ENCODE results near the gene PHLDB3.
A peak's percentile ranks its signal among the peaks of the same experiment; 100 is the strongest.

Gene PHLDB3

GRCh38 chr19:43544077-43544476, 39.5 kb upstream of the PHLDB3 start:
- Histone ChIP-seq H3K36me3 (ENCODE audit: control insufficient read depth in 1 of 2, insufficient read depth in 2 of 2, low read length in 2 of 2) (peaks cover 21 to 45% of the 10 kb centered on the region in 2 donors), H3K4me3 (ENCODE audit: low read depth in 1 of 2, low read length in 2 of 2) (no peak overlapping the region), H3K27me3 (ENCODE audit: control insufficient read depth in 1 of 2, insufficient read depth in 2 of 2, low read length in 2 of 2) (no peaks in the 10 kb centered on the region), H3K9ac (ENCODE audit: low read depth in 1 of 2, low read length in 2 of 2) (no peak overlapping the region), H3K27ac (ENCODE audit: low read depth, low read length) (no peak overlapping the region), H3K4me1 (ENCODE audit: control insufficient read depth in 1 of 2, insufficient read depth in 2 of 2, low read length in 2 of 2) (no peaks in the 10 kb centered on the region), H3K9me3 (ENCODE audit: control insufficient read depth in 1 of 2, low read length in 2 of 2) (peaks cover 0 to 2% of the 10 kb centered on the region in 2 donors)

- Histone ChIP-seq H3K36me3 (ENCODE audit: control insufficient read depth in 1 of 2, insufficient read depth in 2 of 2, low read length in 2 of 2) (peaks cover 28 to 58% of the 10 kb centered on the region in 2 donors), H3K4me1 (ENCODE audit: control insufficient read depth in 1 of 2, insufficient read depth in 2 of 2, low read length in 2 of 2) (no peaks in the 10 kb centered on the region), H3K4me3 (ENCODE audit: low read depth in 1 of 2, low read length in 2 of 2) (no peak overlapping the region), H3K27ac (ENCODE audit: low read depth, low read length) (no peak overlapping the region), H3K9ac (ENCODE audit: low read depth in 1 of 2, low read length in 2 of 2) (no peak overlapping the region), H3K9me3 (ENCODE audit: control insufficient read depth in 1 of 2, low read length in 2 of 2) (peaks cover 0 to 7% of the 10 kb centered on the region in 2 donors), H3K27me3 (ENCODE audit: control insufficient read depth in 1 of 2, insufficient read depth in 2 of 2, low read length in 2 of 2) (no peaks in the 10 kb centered on the region)
These were observed 37.5 kb upstream of the PHLDB3 start for GRCh38 chr19:43541920-43542650.

- H3K4me1 ChIP-seq (ENCODE audit: control insufficient read depth in 1 of 2, insufficient read depth in 2 of 2, low read length in 2 of 2): no peaks in the 10 kb centered on the region
- peaks cover 0 to 7% of the 10 kb centered on the region in 2 donors for H3K9me3 ChIP-seq (ENCODE audit: control insufficient read depth in 1 of 2, low read length in 2 of 2)
- no peak overlapping the region for H3K4me3 ChIP-seq (ENCODE audit: low read depth in 1 of 2, low read length in 2 of 2)
- peaks cover 27 to 54% of the 10 kb centered on the region in 2 donors for H3K36me3 ChIP-seq (ENCODE audit: control insufficient read depth in 1 of 2, insufficient read depth in 2 of 2, low read length in 2 of 2)
- H3K9ac ChIP-seq (ENCODE audit: low read depth in 1 of 2, low read length in 2 of 2): no peak overlapping the region
- no peak overlapping the region for H3K27ac ChIP-seq (ENCODE audit: low read depth, low read length)
- H3K27me3 ChIP-seq (ENCODE audit: control insufficient read depth in 1 of 2, insufficient read depth in 2 of 2, low read length in 2 of 2): no peaks in the 10 kb centered on the region
These were observed 35.8 kb upstream of the PHLDB3 start for GRCh38 chr19:43540381-43540780.

GRCh38 chr19:43538922-43539321, 34.4 kb upstream of the PHLDB3 start:
- no peak overlapping the region for H3K9ac ChIP-seq (ENCODE audit: low read depth in 1 of 2, low read length in 2 of 2)
- no peak overlapping the region for H3K27ac ChIP-seq (ENCODE audit: low read depth, low read length)
- peaks cover 18 to 43% of the 10 kb centered on the region in 2 donors for H3K36me3 ChIP-seq (ENCODE audit: control insufficient read depth in 1 of 2, insufficient read depth in 2 of 2, low read length in 2 of 2)
- peaks cover 0 to 7% of the 10 kb centered on the region in 2 donors for H3K9me3 ChIP-seq (ENCODE audit: control insufficient read depth in 1 of 2, low read length in 2 of 2)
- H3K4me3 ChIP-seq (ENCODE audit: low read depth in 1 of 2, low read length in 2 of 2): no peak overlapping the region
- H3K27me3 ChIP-seq (ENCODE audit: control insufficient read depth in 1 of 2, insufficient read depth in 2 of 2, low read length in 2 of 2): no peaks in the 10 kb centered on the region
- peaks cover 0 to 4% of the 10 kb centered on the region in 2 donors for H3K4me1 ChIP-seq (ENCODE audit: control insufficient read depth in 1 of 2, insufficient read depth in 2 of 2, low read length in 2 of 2)

- Histone ChIP-seq H3K36me3 (ENCODE audit: control insufficient read depth in 1 of 2, insufficient read depth in 2 of 2, low read length in 2 of 2) (peaks cover 9 to 18% of the 10 kb centered on the region in 2 donors), H3K9me3 (ENCODE audit: control insufficient read depth in 1 of 2, low read length in 2 of 2) (peaks cover 0 to 7% of the 10 kb centered on the region in 2 donors), H3K4me3 (ENCODE audit: low read depth in 1 of 2, low read length in 2 of 2) (no peak overlapping the region), H3K9ac (ENCODE audit: low read depth in 1 of 2, low read length in 2 of 2) (no peak overlapping the region), H3K27me3 (ENCODE audit: control insufficient read depth in 1 of 2, insufficient read depth in 2 of 2, low read length in 2 of 2) (no peaks in the 10 kb centered on the region), H3K27ac (ENCODE audit: low read depth, low read length) (no peak overlapping the region), H3K4me1 (ENCODE audit: control insufficient read depth in 1 of 2, insufficient read depth in 2 of 2, low read length in 2 of 2) (peaks cover 8 to 15% of the 10 kb centered on the region in 2 donors)
These were observed 30.5 kb upstream of the PHLDB3 start for GRCh38 chr19:43534816-43535761.

- no peak overlapping the region for H3K27ac ChIP-seq (ENCODE audit: low read depth, low read length)
- peaks cover 7 to 16% of the 10 kb centered on the region in 2 donors for H3K36me3 ChIP-seq (ENCODE audit: control insufficient read depth in 1 of 2, insufficient read depth in 2 of 2, low read length in 2 of 2)
- peaks cover 0 to 7% of the 10 kb centered on the region in 2 donors for H3K9me3 ChIP-seq (ENCODE audit: control insufficient read depth in 1 of 2, low read length in 2 of 2)
- peak overlapping the region; percentile 86 to 90 for H3K4me3 ChIP-seq (ENCODE audit: low read depth in 1 of 2, low read length in 2 of 2)
- H3K27me3 ChIP-seq (ENCODE audit: control insufficient read depth in 1 of 2, insufficient read depth in 2 of 2, low read length in 2 of 2): no peaks in the 10 kb centered on the region
- H3K4me1 ChIP-seq (ENCODE audit: control insufficient read depth in 1 of 2, insufficient read depth in 2 of 2, low read length in 2 of 2): peaks cover 8 to 15% of the 10 kb centered on the region in 2 donors
- H3K9ac ChIP-seq (ENCODE audit: low read depth in 1 of 2, low read length in 2 of 2): peak overlapping the region in 1 of 2 donors; percentile 82
These were observed 29.8 kb upstream of the PHLDB3 start for GRCh38 chr19:43534305-43534815.

GRCh38 chr19:43533546-43534304, 29.2 kb upstream of the PHLDB3 start:
- Histone ChIP-seq H3K4me3 (ENCODE audit: low read depth in 1 of 2, low read length in 2 of 2) (peak overlapping the region; percentile 86 to 90), H3K36me3 (ENCODE audit: control insufficient read depth in 1 of 2, insufficient read depth in 2 of 2, low read length in 2 of 2) (peaks cover 5 to 9% of the 10 kb centered on the region in 2 donors), H3K27me3 (ENCODE audit: control insufficient read depth in 1 of 2, insufficient read depth in 2 of 2, low read length in 2 of 2) (no peaks in the 10 kb centered on the region), H3K9me3 (ENCODE audit: control insufficient read depth in 1 of 2, low read length in 2 of 2) (peaks cover 0 to under 1% of the 10 kb centered on the region in 2 donors), H3K9ac (ENCODE audit: low read depth in 1 of 2, low read length in 2 of 2) (peak overlapping the region; percentile 70 to 82), H3K4me1 (ENCODE audit: control insufficient read depth in 1 of 2, insufficient read depth in 2 of 2, low read length in 2 of 2) (peaks cover 8 to 15% of the 10 kb centered on the region in 2 donors), H3K27ac (ENCODE audit: low read depth, low read length) (peak overlapping the region; percentile 89)

- peak within 1 kb of the TSS; percentile 89 for H3K27ac ChIP-seq (ENCODE audit: low read depth, low read length)
- H3K9me3 ChIP-seq (ENCODE audit: control insufficient read depth in 1 of 2, low read length in 2 of 2): no peaks in the 10 kb centered on the region
- H3K36me3 ChIP-seq (ENCODE audit: control insufficient read depth in 1 of 2, insufficient read depth in 2 of 2, low read length in 2 of 2): peaks cover 0 to 3% of the 10 kb centered on the region in 2 donors
- H3K9ac ChIP-seq (ENCODE audit: low read depth in 1 of 2, low read length in 2 of 2): peak within 1 kb of the TSS; percentile 70 to 82
- H3K4me1 ChIP-seq (ENCODE audit: control insufficient read depth in 1 of 2, insufficient read depth in 2 of 2, low read length in 2 of 2): peaks cover 8 to 15% of the 10 kb centered on the region in 2 donors
- peak within 1 kb of the TSS; percentile 86 to 90 for H3K4me3 ChIP-seq (ENCODE audit: low read depth in 1 of 2, low read length in 2 of 2)
- H3K27me3 ChIP-seq (ENCODE audit: control insufficient read depth in 1 of 2, insufficient read depth in 2 of 2, low read length in 2 of 2): no peaks in the 10 kb centered on the region
These were observed 28.5 kb upstream of the PHLDB3 start, which contains the start of gene ZNF575 for GRCh38 chr19:43532962-43533545. Gene ZNF575, plus strand, starts transcription at chr19:43533188. Its CDS starts 1,235 bp downstream, at chr19:43534423.

GRCh38 chr19:43532571-43532961, 28.0 kb upstream of the PHLDB3 start:
- peak overlapping the region; percentile 70 to 82 for H3K9ac ChIP-seq (ENCODE audit: low read depth in 1 of 2, low read length in 2 of 2)
- peak overlapping the region; percentile 89 for H3K27ac ChIP-seq (ENCODE audit: low read depth, low read length)
- H3K9me3 ChIP-seq (ENCODE audit: control insufficient read depth in 1 of 2, low read length in 2 of 2): no peaks in the 10 kb centered on the region
- H3K36me3 ChIP-seq (ENCODE audit: control insufficient read depth in 1 of 2, insufficient read depth in 2 of 2, low read length in 2 of 2): no peaks in the 10 kb centered on the region
- H3K4me1 ChIP-seq (ENCODE audit: control insufficient read depth in 1 of 2, insufficient read depth in 2 of 2, low read length in 2 of 2): peaks cover 8 to 15% of the 10 kb centered on the region in 2 donors
- H3K4me3 ChIP-seq (ENCODE audit: low read depth in 1 of 2, low read length in 2 of 2): peak overlapping the region; percentile 86 to 90
- no peaks in the 10 kb centered on the region for H3K27me3 ChIP-seq (ENCODE audit: control insufficient read depth in 1 of 2, insufficient read depth in 2 of 2, low read length in 2 of 2)
